Tibial artery (tissue), 4 donors: Measurements from ENCODE around the gene MYO10.

Source experiments
- DNase-seq, 2 donors: peaks; one replicate each; pipeline ENCODE4 v3.0.0-alpha.2; 2019
- H3K27ac ChIP-seq, 2 donors: fragments of 200-600 bp; sonication (generic) in 1 of 2; 1 replicate in 1 of 2; 2 replicates in 1 of 2; pipeline ENCODE4 v1.5.1; 2018 to 2019; ENCODE audit warnings: mild to moderate bottlenecking in 1 of 2
- H3K27me3 ChIP-seq, 2 donors: fragments of 200-600 bp; sonication (generic) in 1 of 2; one replicate each; pipeline versions ENCODE4 v1.5.1 to v1.6.0; 2016 to 2019
- H3K36me3 ChIP-seq, 3 donors: fragments of 200-600 bp; sonication (generic) in 2 of 3; one replicate each; pipeline ENCODE4 v1.5.1; 2016 to 2019; ENCODE audit warnings: mild to moderate bottlenecking in 2 of 3
- H3K4me1 ChIP-seq, 4 donors: fragments of 200-600 bp; sonication (generic) in 2 of 4; 1 replicate in 3 of 4; 2 replicates in 1 of 4; pipeline ENCODE4 v1.5.1; 2016 to 2019
- H3K4me3 ChIP-seq, 2 donors: fragments of 200-600 bp; sonication (generic) in 1 of 2; 1 replicate in 1 of 2; 2 replicates in 1 of 2; pipeline ENCODE4 v1.5.1; 2018 to 2019; ENCODE audit warnings: mild to moderate bottlenecking in 2 of 2
- H3K9me3 ChIP-seq, 3 donors: fragments of 200-600 bp; sonication (generic) in 1 of 3; one replicate each; pipeline ENCODE4 v1.5.1; 2016 to 2019
- CTCF ChIP-seq, 2 experiments: fragments of 200-600 bp in 1 of 2; fragments of 450-650 bp in 1 of 2; IDR thresholded peaks; one replicate each; pipeline ENCODE4 v1.5.1; 2017 to 2019; ENCODE audit warnings: antibody characterized with exemption in 2 of 2, mild to moderate bottlenecking in 1 of 2, moderate library complexity in 1 of 2
- intact Hi-C: fragments of 100-400 bp; cut with DNase I; formaldehyde crosslinking; loops from one replicate; pipeline ENCODE4 v1.15.0; 2023; ENCODE audit warnings: low total_unique reads

Gene MYO10

GRCh38 chr5:16870878-16871277, 65.2 kb downstream of the MYO10 start:
- H3K9me3 ChIP-seq: no peaks in the 10 kb centered on the region
- intact Hi-C loops: no loop called here
- peak overlapping the region; percentile 82 to 84 for H3K27ac ChIP-seq
- no peak for DNase-seq
- no peak for TF ChIP-seq CTCF (IDR thresholded peaks at IDR 0.05)
- H3K4me3 ChIP-seq: no peak overlapping the region
- H3K36me3 ChIP-seq: no peaks in the 10 kb centered on the region
- H3K27me3 ChIP-seq: no peaks in the 10 kb centered on the region
- peaks cover 0 to 67% (median 35%) of the 10 kb centered on the region in 4 donors for H3K4me1 ChIP-seq

GRCh38 chr5:16869821-16870796, 66.0 kb downstream of the MYO10 start:
- H3K4me3 ChIP-seq: no peak overlapping the region
- no peaks in the 10 kb centered on the region for H3K36me3 ChIP-seq
- H3K27ac ChIP-seq: peak overlapping the region; percentile 82 to 84
- no peak for DNase-seq
- intact Hi-C loops: loop anchor here (10.0 kb wide), 1 partner anchor 65 kb away; the partner anchor contains the start of gene MYO10
- peaks cover 0 to 73% (median 35%) of the 10 kb centered on the region in 4 donors for H3K4me1 ChIP-seq
- H3K9me3 ChIP-seq: no peaks in the 10 kb centered on the region
- H3K27me3 ChIP-seq: no peaks in the 10 kb centered on the region
- TF ChIP-seq CTCF (IDR thresholded peaks at IDR 0.05): no peak

- intact Hi-C loops: loop anchor here (10.0 kb wide), 1 partner anchor 67 kb away; the partner anchor contains the start of gene MYO10
- no peak for TF ChIP-seq CTCF (IDR thresholded peaks at IDR 0.05)
- peak overlapping the region; percentile 59 to 77 for H3K27ac ChIP-seq
Measured at GRCh38 chr5:16867577-16867953, 68.5 kb downstream of the MYO10 start.

GRCh38 chr5:16866795-16867576, 69.1 kb downstream of the MYO10 start:
- Histone ChIP-seq H3K4me3 (peak overlapping the region in 1 of 2 donors; percentile 19), H3K27ac (peak overlapping the region; percentile 59 to 77), H3K36me3 (no peaks in the 10 kb centered on the region), H3K4me1 (peaks cover 0 to 87% (median 43%) of the 10 kb centered on the region in 4 donors), H3K27me3 (no peaks in the 10 kb centered on the region), H3K9me3 (no peaks in the 10 kb centered on the region)
- intact Hi-C loops: loop anchor here (10.0 kb wide), 1 partner anchor 68 kb away; the partner anchor contains the start of gene MYO10
- TF ChIP-seq CTCF (IDR thresholded peaks at IDR 0.05): no peak
- peak in 1 of 2 donors; percentile 76 for DNase-seq

More at GRCh38 chr5:16867577-16867953, 68.5 kb downstream of the MYO10 start:
- Histone ChIP-seq H3K27me3 (no peaks in the 10 kb centered on the region), H3K4me3 (no peak overlapping the region), H3K4me1 (peaks cover 0 to 92% (median 47%) of the 10 kb centered on the region in 4 donors), H3K9me3 (no peaks in the 10 kb centered on the region), H3K36me3 (no peaks in the 10 kb centered on the region)
- DNase-seq: no peak

GRCh38 chr5:16866273-16866672, 69.8 kb downstream of the MYO10 start:
- intact Hi-C loops: loop anchor here (10.0 kb wide), 1 partner anchor 69 kb away; the partner anchor contains the start of gene MYO10
- H3K27ac ChIP-seq: peak overlapping the region; percentile 59 to 77
- no peaks in the 10 kb centered on the region for H3K27me3 ChIP-seq
- peaks cover 0 to 80% (median 38%) of the 10 kb centered on the region in 4 donors for H3K4me1 ChIP-seq
- H3K4me3 ChIP-seq: peak overlapping the region in 1 of 2 donors; percentile 19
- no peaks in the 10 kb centered on the region for H3K9me3 ChIP-seq
- H3K36me3 ChIP-seq: no peaks in the 10 kb centered on the region
- DNase-seq: no peak
- TF ChIP-seq CTCF (IDR thresholded peaks at IDR 0.05): no peak
